ENCODE data around the gene CD276.

The CD276 gene

GRCh38 chr15:73749971-73750370 is 65.8 kb downstream of the CD276 start:
- H3K27me3 Mint-ChIP-seq (ENCODE audit: low read depth, poor library complexity), result peaks cover 29% of the 10 kb centered on the region
- DNase-seq, result no peak
- TF ChIP-seq CTCF (IDR thresholded peaks at IDR 0.05), result no peak
- peaks cover 65% of the 10 kb centered on the region for H3K4me1 Mint-ChIP-seq
- H3K36me3 Mint-ChIP-seq (ENCODE audit: low read depth), result no peaks in the 10 kb centered on the region
- peak overlapping the region; percentile 68 for H3K4me3 Mint-ChIP-seq
- H3K27ac Mint-ChIP-seq, result no peak overlapping the region
- H3K9me3 Mint-ChIP-seq, result no peaks in the 10 kb centered on the region

- Mint-ChIP-seq H3K4me3 (peak overlapping the region; percentile 68), H3K36me3 (ENCODE audit: low read depth) (no peaks in the 10 kb centered on the region), H3K4me1 (peaks cover 60% of the 10 kb centered on the region), H3K27me3 (ENCODE audit: low read depth, poor library complexity) (peaks cover 30% of the 10 kb centered on the region), H3K9me3 (no peaks in the 10 kb centered on the region), H3K27ac (no peak overlapping the region)
- TF ChIP-seq CTCF (IDR thresholded peaks at IDR 0.05), result no peak
- no peak for DNase-seq
Observed at GRCh38 chr15:73750438-73750837, 66.3 kb downstream of the CD276 start.

GRCh38 chr15:73750951-73751350 is 66.8 kb downstream of the CD276 start:
- no peak for DNase-seq
- peak overlapping the region; percentile 80 for H3K4me3 Mint-ChIP-seq
- H3K36me3 Mint-ChIP-seq (ENCODE audit: low read depth), result no peaks in the 10 kb centered on the region
- no peak for TF ChIP-seq CTCF (IDR thresholded peaks at IDR 0.05)
- H3K4me1 Mint-ChIP-seq, result peaks cover 55% of the 10 kb centered on the region
- no peaks in the 10 kb centered on the region for H3K9me3 Mint-ChIP-seq
- H3K27me3 Mint-ChIP-seq (ENCODE audit: low read depth, poor library complexity), result peaks cover 34% of the 10 kb centered on the region
- H3K27ac Mint-ChIP-seq, result no peak overlapping the region

- no peaks in the 10 kb centered on the region for H3K9me3 Mint-ChIP-seq
- no peak overlapping the region for H3K27ac Mint-ChIP-seq
- no peak for DNase-seq
- H3K4me1 Mint-ChIP-seq, result peaks cover 49% of the 10 kb centered on the region
- no peaks in the 10 kb centered on the region for H3K36me3 Mint-ChIP-seq (ENCODE audit: low read depth)
- peak overlapping the region; percentile 80 for H3K4me3 Mint-ChIP-seq
- TF ChIP-seq CTCF (IDR thresholded peaks at IDR 0.05), result no peak
- peaks cover 39% of the 10 kb centered on the region for H3K27me3 Mint-ChIP-seq (ENCODE audit: low read depth, poor library complexity)
Observed at GRCh38 chr15:73751511-73751898, 67.3 kb downstream of the CD276 start.

GRCh38 chr15:73751899-73752805 is 68.0 kb downstream of the CD276 start:
- H3K4me3 Mint-ChIP-seq, result peak overlapping the region; percentile 74
- no peak overlapping the region for H3K27ac Mint-ChIP-seq
- TF ChIP-seq CTCF (IDR thresholded peaks at IDR 0.05), result no peak
- peaks cover 42% of the 10 kb centered on the region for H3K27me3 Mint-ChIP-seq (ENCODE audit: low read depth, poor library complexity)
- peaks cover 43% of the 10 kb centered on the region for H3K4me1 Mint-ChIP-seq
- H3K9me3 Mint-ChIP-seq, result no peaks in the 10 kb centered on the region
- DNase-seq, result peak; percentile 75
- H3K36me3 Mint-ChIP-seq (ENCODE audit: low read depth), result no peaks in the 10 kb centered on the region

- Mint-ChIP-seq H3K9me3 (no peaks in the 10 kb centered on the region), H3K4me1 (peaks cover 36% of the 10 kb centered on the region), H3K4me3 (no peak overlapping the region), H3K36me3 (ENCODE audit: low read depth) (no peaks in the 10 kb centered on the region), H3K27me3 (ENCODE audit: low read depth, poor library complexity) (peaks cover 43% of the 10 kb centered on the region), H3K27ac (no peak overlapping the region)
- peak; percentile 65 for DNase-seq
- no peak for TF ChIP-seq CTCF (IDR thresholded peaks at IDR 0.05)
Observed at GRCh38 chr15:73752806-73753193, 68.6 kb downstream of the CD276 start.
